ENCODE data around the gene DDX25. TPM values are rescaled to one million over a fixed set of nuclear protein-coding genes. Genes with fewer than 3 reads are reported as not detected.

The DDX25 gene
- total and polyA plus RNA-seq, 2 of the 8 experiments (the other 6 are each of a cell fraction or from before 2014, with no cell fraction given), result 17.6 to 17.9 TPM

DNA sequence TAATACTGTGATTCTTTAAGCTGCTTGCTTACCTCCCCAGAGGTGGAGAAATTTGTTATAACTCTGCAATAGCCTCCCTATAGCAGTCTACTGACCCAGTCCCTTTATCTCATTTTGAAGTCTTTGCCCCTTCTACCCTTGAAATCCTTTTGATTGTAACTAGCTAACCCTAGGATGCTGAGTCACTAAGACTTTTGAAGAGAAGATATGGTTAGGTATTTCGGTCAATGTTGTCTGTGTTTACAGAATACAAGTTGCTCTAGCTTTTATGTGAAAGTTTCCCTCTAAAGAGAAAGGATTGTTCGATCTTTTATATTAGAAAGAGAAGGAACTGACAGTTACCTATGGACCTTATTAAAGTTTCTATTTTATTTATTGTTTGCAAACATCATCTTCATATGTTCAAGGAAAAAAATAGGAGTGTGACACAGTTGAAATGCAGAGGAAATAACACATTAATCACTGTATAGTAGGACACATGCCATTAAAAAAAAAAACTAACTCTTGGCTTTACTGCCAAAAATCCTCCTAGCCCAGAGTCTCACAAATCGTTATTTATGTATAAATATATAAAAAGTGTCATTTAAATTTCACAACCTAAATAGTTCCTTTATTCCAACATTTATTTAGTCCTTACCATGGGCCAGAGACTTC is 13.7 kb upstream of the DDX25 start:
- Histone ChIP-seq H3K4me3 (ENCODE audit: extremely low read depth in 1 of 4, insufficient read depth in 2 of 4, low read depth in 3 of 4, low read length in 4 of 4) (no peak overlapping the region), H2BK15ac (ENCODE audit: low read length) (no peak overlapping the region), H4K5ac (ENCODE audit: insufficient read length, low read depth, low read length) (no peak overlapping the region), H3K4ac (replicated peaks; ENCODE audit: insufficient read length, low read depth, low read length) (no peak overlapping the region), H3K27me3 (replicated peaks in 1 of 4; ENCODE audit: control insufficient read depth in 3 of 4, extremely low read depth in 1 of 4, insufficient read depth in 3 of 4, low read length in 3 of 4) (peaks cover 0 to 3% (median 2%) of the 10 kb centered on the region in 4 experiments; a peak in 4 of 7 replicates), H3K14ac (ENCODE audit: insufficient read length) (no peak overlapping the region), H4K20me1 (replicated peaks in 1 of 2; ENCODE audit: control insufficient read depth in 1 of 2, insufficient read depth in 2 of 2, low read length in 2 of 2) (no peaks in the 10 kb centered on the region), H3K4me1 (replicated peaks in 1 of 4; ENCODE audit: control insufficient read depth in 3 of 4, insufficient read depth in 4 of 4, low read length in 3 of 4) (no peaks in the 10 kb centered on the region), H4K8ac (ENCODE audit: extremely low read depth, insufficient read depth, low read length) (no peak overlapping the region), H3K23me2 (ENCODE audit: low read depth, low read length) (peaks cover 3% of the 10 kb centered on the region; the same call in 1 of the 2 replicates), H3K27ac (ENCODE audit: low read depth, low read length) (no peak overlapping the region), H3K4me2 (ENCODE audit: insufficient read depth in 1 of 2, low read depth in 2 of 2, low read length in 2 of 2) (no peak overlapping the region), H3K36me3 (ENCODE audit: control insufficient read depth in 2 of 4, insufficient read depth in 4 of 4, low read length in 3 of 4) (peaks cover 7 to 23% (median 13%) of the 10 kb centered on the region in 4 experiments; a peak in 7 of 8 replicates), H3K23ac (ENCODE audit: insufficient read length) (no peak overlapping the region), H3K56ac (replicated peaks; ENCODE audit: insufficient read length, low read depth, low read length) (no peak overlapping the region), H4K91ac (replicated peaks; ENCODE audit: insufficient read length, low read length) (no peak overlapping the region), H3K79me2 (ENCODE audit: control insufficient read depth in 1 of 2, insufficient read depth in 2 of 2, low read length in 2 of 2) (peaks cover 0 to 31% of the 10 kb centered on the region in 2 experiments; a peak in 2 of 4 replicates), H3K79me1 (ENCODE audit: low read depth, low read length) (peaks cover 2% of the 10 kb centered on the region; the same call in 1 of the 2 replicates), H3K9me3 (ENCODE audit: insufficient read depth in 2 of 2, low read depth in 1 of 2, low read length in 1 of 2) (peaks cover 8 to 12% of the 10 kb centered on the region in 2 experiments), H2BK20ac (ENCODE audit: low read length) (no peak overlapping the region), H3K18ac (ENCODE audit: extremely low read depth, low read length) (no peak overlapping the region), H2AK5ac (ENCODE audit: low read depth, low read length) (no peak overlapping the region), H2BK5ac (ENCODE audit: low read depth, low read length) (no peak overlapping the region), H2BK120ac (replicated peaks; ENCODE audit: low read depth, low read length) (no peak overlapping the region), H2BK12ac (ENCODE audit: low read depth, low read length) (no peak overlapping the region), H2AFZ (ENCODE audit: low read length) (no peak overlapping the region), H3K9ac (replicated peaks in 1 of 4; ENCODE audit: extremely low read depth in 1 of 4, low read depth in 3 of 4, low read length in 3 of 4) (no peak overlapping the region)
- CTCF ChIA-PET (ENCODE audit: partially characterized antibody), result no interaction called here
- POLR2A ChIA-PET (ENCODE audit: partially characterized antibody), result interaction anchor here (1.1 to 1.6 kb wide), 3 partner anchors 12 to 167 kb away, joined by 3 to 10 read pairs (median 4); partner anchors contain the start of gene PUS3
- FAIRE-seq (no peak), DNase-seq (ENCODE audit: low read depth in 1 of 2, low spot score in 2 of 2) (no peak)
- TF ChIP-seq NANOG (IDR thresholded peaks at IDR 0.05; ENCODE audit: insufficient read depth, low read depth, low read length, poor library complexity, severe bottlenecking), result no peak
- no peak for TF ChIP-seq RXRA (IDR thresholded peaks at IDR 0.05; ENCODE audit: insufficient read depth, low read depth, low read length)
- no peak for TF ChIP-seq EGR1 (IDR thresholded peaks at IDR 0.05; ENCODE audit: borderline replicate concordance, low read depth, low read length)
- TF ChIP-seq CHD1 (IDR thresholded peaks at IDR 0.05; ENCODE audit: low read depth, low read length), result no peak
- 84% methylated on average over 3 of the region's 3 CpGs; no CpG with 5 or more reads in 1 of the 2 experiments for WGBS, 2 experiments (ENCODE audit: extremely low coverage in 1 of 2, insufficient coverage in 1 of 2, insufficient read length in 1 of 2, insufficient replicate concordance in 2 of 2, low coverage in 1 of 2, low lambda C conversion rate in 2 of 2, missing lambda C conversion rate in 1 of 2)
